HepG2 (cell line): ENCODE data around the gene PSMA2. TPM values are rescaled to one million over a fixed set of nuclear protein-coding genes. Genes with fewer than 3 reads are reported as not detected.

Experiments
- BHLHE40 ChIP-seq: IDR thresholded peaks from 2 replicates; pipeline ENCODE4 v1.6.1; 2011; ENCODE audit warnings: low read length, improper control_type of control experiment
- CHCHD3 ChIP-seq: sonication (generic); formaldehyde crosslinking; IDR thresholded peaks from 2 replicates; pipeline ENCODE4 v1.8.0; 2022; ENCODE audit warnings: mild to moderate bottlenecking, missing genetic modification reagents, moderate library complexity
- GTF3A ChIP-seq: sonication (generic); formaldehyde crosslinking; conservative IDR thresholded peaks from 2 replicates; pipeline ENCODE4 v1.4.0; 2020; ENCODE audit warnings: mild to moderate bottlenecking, missing genetic modification reagents
- IKZF1 ChIP-seq: fragments of 450-650 bp; IDR thresholded peaks from 2 replicates; pipeline ENCODE4 v1.7.1; 2016
- JUN ChIP-seq: sonication (generic); formaldehyde crosslinking; IDR thresholded peaks from 2 replicates; pipeline ENCODE4 v1.4.0; 2020; ENCODE audit warnings: mild to moderate bottlenecking, missing genetic modification reagents
- JUNB ChIP-seq: sonication (generic); formaldehyde crosslinking; IDR thresholded peaks from 2 replicates; pipeline ENCODE4 v1.8.0; 2022; ENCODE audit warnings: missing genetic modification reagents, mild to moderate bottlenecking, borderline replicate concordance
- MYC ChIP-seq: sonication (generic); formaldehyde crosslinking; IDR thresholded peaks from 2 replicates; pipeline ENCODE4 v1.9.0; 2021; ENCODE audit warnings: missing genetic modification reagents, borderline replicate concordance
- PAWR ChIP-seq: sonication (generic); formaldehyde crosslinking; IDR thresholded peaks from 2 replicates; pipeline ENCODE4 v1.4.0; 2020; ENCODE audit warnings: missing genetic modification reagents, mild to moderate bottlenecking, borderline replicate concordance
- POGZ ChIP-seq: sonication (generic); formaldehyde crosslinking; IDR thresholded peaks from 2 replicates; pipeline ENCODE4 v1.4.0; 2020; ENCODE audit warnings: mild to moderate bottlenecking, missing genetic modification reagents
- REXO4 ChIP-seq: sonication (generic); formaldehyde crosslinking; IDR thresholded peaks from 2 replicates; pipeline ENCODE4 v1.8.0; 2022; ENCODE audit warnings: missing genetic modification reagents, mild to moderate bottlenecking, borderline replicate concordance
- STAG1 ChIP-seq: sonication (generic); formaldehyde crosslinking; IDR thresholded peaks from 2 replicates; pipeline ENCODE4 v1.4.0; 2020; ENCODE audit warnings: missing genetic modification reagents
- ZMYM4 ChIP-seq: sonication (generic); formaldehyde crosslinking; IDR thresholded peaks from 2 replicates; pipeline ENCODE4 v1.8.1; 2023; ENCODE audit warnings: mild to moderate bottlenecking, missing genetic modification reagents
- ZNF138 ChIP-seq: sonication (generic); formaldehyde crosslinking; IDR thresholded peaks from 2 replicates; pipeline ENCODE4 v1.5.0; 2020; ENCODE audit warnings: mild to moderate bottlenecking, low read depth, missing genetic modification reagents
- ZNF260 ChIP-seq: sonication (generic); formaldehyde crosslinking; IDR thresholded peaks from 2 replicates; pipeline ENCODE4 v1.4.0; 2020; ENCODE audit warnings: missing genetic modification reagents, low read depth, mild to moderate bottlenecking, borderline replicate concordance
- ZNF317 ChIP-seq: sonication (generic); formaldehyde crosslinking; IDR thresholded peaks from 2 replicates; pipeline ENCODE4 v1.5.0; 2020; ENCODE audit warnings: mild to moderate bottlenecking, missing genetic modification reagents
- ZNF430 ChIP-seq: sonication (generic); formaldehyde crosslinking; IDR thresholded peaks from 2 replicates; pipeline ENCODE4 v1.9.0; 2021; ENCODE audit warnings: mild to moderate bottlenecking, missing genetic modification reagents
- polyA plus RNA-seq, 8 experiments: library from polyadenylated mRNA; depleted of rRNA in 3 of 8; stranded (reverse) in 7 of 8; unstranded in 1 of 8; fragments of >200 nt; fragmentation: Illumina TruSeq in 4 of 8; extraction: Trizol in 4 of 8; gene quantifications; 2 replicates each; pipeline versions ENCODE4 v1.2.1 to v1.2.3, GENCODE V29; 2011 to 2016; ENCODE audit warnings: low read depth in 4 of 8, missing spikeins in 1 of 8, mixed read lengths in 1 of 8; ENCODE audit not compliant: insufficient read depth in 1 of 8
- total RNA-seq, 5 experiments: library from RNA; depleted of rRNA; stranded (reverse); fragments of >200 nt; fragmentation: Illumina TruSeq; extraction: Trizol; gene quantifications; 2 replicates each; pipeline ENCODE4 v1.2.3, GENCODE V29; 2016; ENCODE audit warnings: low read depth in 1 of 5
- TF ChIP-seq, protein P1 (sequence below): sonication (generic); formaldehyde crosslinking; IDR thresholded peaks from 2 replicates; pipeline ENCODE4 v1.8.1; 2022; ENCODE audit warnings: low read depth, mild to moderate bottlenecking, missing genetic modification reagents
- TF ChIP-seq, protein P2 (sequence below): IDR thresholded peaks from 2 replicates; pipeline ENCODE4 v1.6.1; 2016; ENCODE audit warnings: low read depth, missing genetic modification reagents, missing compliant biosample characterization
- TF ChIP-seq, protein P3 (sequence below): sonication (generic); formaldehyde crosslinking; IDR thresholded peaks from 2 replicates; pipeline ENCODE4 v1.8.0; 2022; ENCODE audit warnings: mild to moderate bottlenecking, missing genetic modification reagents; ENCODE audit not compliant: insufficient replicate concordance

Gene PSMA2
- total and polyA plus RNA-seq, 2 of the 13 experiments (the other 11 are each of a cell fraction or from before 2014, with no cell fraction given): 125 to 266 TPM

DNA sequence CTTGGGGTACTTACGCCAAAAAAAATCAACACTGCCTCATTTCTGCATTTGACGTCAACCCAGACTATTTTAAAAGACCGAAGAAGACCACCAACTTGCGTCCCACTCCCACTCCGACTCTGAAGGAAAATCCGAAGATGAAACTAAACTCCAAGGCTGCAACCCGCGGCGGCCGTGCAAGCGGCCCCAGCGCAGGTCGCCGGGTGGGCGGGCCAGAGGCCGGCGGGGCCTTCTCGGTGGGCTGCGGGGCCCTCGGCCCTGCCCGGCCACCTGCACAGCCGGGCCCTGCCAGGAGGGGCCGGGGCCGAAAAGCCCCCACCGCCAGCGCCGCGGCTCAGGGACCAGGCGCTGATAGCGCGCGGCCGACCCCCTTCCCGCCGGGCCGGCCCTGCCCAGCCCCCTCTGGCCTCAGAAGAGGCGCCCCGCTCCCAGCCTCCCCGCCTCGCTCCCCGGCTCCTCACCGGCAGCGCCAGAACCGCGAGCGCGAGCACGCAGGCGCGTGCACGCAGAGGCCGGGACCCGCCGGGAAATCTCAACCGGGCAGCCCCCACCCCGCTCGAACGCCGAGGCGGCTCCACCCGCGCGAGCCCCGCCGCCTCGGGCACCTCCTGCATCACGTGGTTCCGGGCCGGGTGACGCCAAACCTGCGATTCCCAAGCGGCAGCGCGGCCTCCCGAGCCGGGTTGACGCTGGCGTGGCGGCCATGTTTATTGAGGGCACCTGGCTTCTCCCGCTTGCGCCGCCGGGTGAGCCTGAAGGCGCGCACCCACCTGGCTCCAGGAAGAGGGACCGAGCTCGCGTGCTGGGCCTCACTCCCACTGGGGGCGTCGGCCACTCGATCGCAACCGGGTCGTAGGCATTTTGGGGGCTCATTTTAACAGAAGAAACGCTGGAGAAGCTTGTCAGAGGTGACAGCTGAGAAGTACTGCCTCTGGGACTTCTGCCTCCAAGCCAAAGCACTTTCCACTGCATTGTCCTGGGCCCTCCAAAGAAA is 20.2 kb downstream of the PSMA2 start, which contains the start of gene C7orf25 (continued):
- TF ChIP-seq PAWR (CRISPR knock-in tag): no peak
- TF ChIP-seq GTF3A (CRISPR knock-in tag): no peak
- TF ChIP-seq ZNF317: no peak
- TF ChIP-seq ZNF430 (CRISPR knock-in tag): no peak
- TF ChIP-seq, protein P1, sequence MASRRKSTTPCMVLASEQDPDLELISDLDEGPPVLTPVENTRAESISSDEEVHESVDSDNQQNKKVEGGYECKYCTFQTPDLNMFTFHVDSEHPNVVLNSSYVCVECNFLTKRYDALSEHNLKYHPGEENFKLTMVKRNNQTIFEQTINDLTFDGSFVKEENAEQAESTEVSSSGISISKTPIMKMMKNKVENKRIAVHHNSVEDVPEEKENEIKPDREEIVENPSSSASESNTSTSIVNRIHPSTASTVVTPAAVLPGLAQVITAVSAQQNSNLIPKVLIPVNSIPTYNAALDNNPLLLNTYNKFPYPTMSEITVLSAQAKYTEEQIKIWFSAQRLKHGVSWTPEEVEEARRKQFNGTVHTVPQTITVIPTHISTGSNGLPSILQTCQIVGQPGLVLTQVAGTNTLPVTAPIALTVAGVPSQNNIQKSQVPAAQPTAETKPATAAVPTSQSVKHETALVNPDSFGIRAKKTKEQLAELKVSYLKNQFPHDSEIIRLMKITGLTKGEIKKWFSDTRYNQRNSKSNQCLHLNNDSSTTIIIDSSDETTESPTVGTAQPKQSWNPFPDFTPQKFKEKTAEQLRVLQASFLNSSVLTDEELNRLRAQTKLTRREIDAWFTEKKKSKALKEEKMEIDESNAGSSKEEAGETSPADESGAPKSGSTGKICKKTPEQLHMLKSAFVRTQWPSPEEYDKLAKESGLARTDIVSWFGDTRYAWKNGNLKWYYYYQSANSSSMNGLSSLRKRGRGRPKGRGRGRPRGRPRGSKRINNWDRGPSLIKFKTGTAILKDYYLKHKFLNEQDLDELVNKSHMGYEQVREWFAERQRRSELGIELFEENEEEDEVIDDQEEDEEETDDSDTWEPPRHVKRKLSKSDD: peak; percentile 84
- no peak for TF ChIP-seq JUNB (CRISPR knock-in tag)
- TF ChIP-seq JUN: no peak
- TF ChIP-seq CHCHD3: 0 out of 2 replicates have a peak, but pooled peaks have one; percentile 17
- peak; percentile 90 for TF ChIP-seq ZMYM4 (CRISPR knock-in tag)
- no peak for TF ChIP-seq IKZF1
- TF ChIP-seq, protein P2, sequence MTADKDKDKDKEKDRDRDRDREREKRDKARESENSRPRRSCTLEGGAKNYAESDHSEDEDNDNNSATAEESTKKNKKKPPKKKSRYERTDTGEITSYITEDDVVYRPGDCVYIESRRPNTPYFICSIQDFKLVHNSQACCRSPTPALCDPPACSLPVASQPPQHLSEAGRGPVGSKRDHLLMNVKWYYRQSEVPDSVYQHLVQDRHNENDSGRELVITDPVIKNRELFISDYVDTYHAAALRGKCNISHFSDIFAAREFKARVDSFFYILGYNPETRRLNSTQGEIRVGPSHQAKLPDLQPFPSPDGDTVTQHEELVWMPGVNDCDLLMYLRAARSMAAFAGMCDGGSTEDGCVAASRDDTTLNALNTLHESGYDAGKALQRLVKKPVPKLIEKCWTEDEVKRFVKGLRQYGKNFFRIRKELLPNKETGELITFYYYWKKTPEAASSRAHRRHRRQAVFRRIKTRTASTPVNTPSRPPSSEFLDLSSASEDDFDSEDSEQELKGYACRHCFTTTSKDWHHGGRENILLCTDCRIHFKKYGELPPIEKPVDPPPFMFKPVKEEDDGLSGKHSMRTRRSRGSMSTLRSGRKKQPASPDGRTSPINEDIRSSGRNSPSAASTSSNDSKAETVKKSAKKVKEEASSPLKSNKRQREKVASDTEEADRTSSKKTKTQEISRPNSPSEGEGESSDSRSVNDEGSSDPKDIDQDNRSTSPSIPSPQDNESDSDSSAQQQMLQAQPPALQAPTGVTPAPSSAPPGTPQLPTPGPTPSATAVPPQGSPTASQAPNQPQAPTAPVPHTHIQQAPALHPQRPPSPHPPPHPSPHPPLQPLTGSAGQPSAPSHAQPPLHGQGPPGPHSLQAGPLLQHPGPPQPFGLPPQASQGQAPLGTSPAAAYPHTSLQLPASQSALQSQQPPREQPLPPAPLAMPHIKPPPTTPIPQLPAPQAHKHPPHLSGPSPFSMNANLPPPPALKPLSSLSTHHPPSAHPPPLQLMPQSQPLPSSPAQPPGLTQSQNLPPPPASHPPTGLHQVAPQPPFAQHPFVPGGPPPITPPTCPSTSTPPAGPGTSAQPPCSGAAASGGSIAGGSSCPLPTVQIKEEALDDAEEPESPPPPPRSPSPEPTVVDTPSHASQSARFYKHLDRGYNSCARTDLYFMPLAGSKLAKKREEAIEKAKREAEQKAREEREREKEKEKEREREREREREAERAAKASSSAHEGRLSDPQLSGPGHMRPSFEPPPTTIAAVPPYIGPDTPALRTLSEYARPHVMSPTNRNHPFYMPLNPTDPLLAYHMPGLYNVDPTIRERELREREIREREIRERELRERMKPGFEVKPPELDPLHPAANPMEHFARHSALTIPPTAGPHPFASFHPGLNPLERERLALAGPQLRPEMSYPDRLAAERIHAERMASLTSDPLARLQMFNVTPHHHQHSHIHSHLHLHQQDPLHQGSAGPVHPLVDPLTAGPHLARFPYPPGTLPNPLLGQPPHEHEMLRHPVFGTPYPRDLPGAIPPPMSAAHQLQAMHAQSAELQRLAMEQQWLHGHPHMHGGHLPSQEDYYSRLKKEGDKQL: 0 out of 2 replicates have a peak, but pooled peaks have one; percentile 50
- peak; percentile 61; the same call in 1 of the 2 replicates for TF ChIP-seq REXO4 (CRISPR knock-in tag)
- TF ChIP-seq BHLHE40: peak; percentile 8; the same call in 1 of the 2 replicates
- 0 out of 2 replicates have a peak, but pooled peaks have one; percentile 59 for TF ChIP-seq ZNF260 (CRISPR knock-in tag)
- TF ChIP-seq ZNF138 (CRISPR knock-in tag): 0 out of 2 replicates have a peak, but pooled peaks have one; percentile 58
- TF ChIP-seq, protein P3, sequence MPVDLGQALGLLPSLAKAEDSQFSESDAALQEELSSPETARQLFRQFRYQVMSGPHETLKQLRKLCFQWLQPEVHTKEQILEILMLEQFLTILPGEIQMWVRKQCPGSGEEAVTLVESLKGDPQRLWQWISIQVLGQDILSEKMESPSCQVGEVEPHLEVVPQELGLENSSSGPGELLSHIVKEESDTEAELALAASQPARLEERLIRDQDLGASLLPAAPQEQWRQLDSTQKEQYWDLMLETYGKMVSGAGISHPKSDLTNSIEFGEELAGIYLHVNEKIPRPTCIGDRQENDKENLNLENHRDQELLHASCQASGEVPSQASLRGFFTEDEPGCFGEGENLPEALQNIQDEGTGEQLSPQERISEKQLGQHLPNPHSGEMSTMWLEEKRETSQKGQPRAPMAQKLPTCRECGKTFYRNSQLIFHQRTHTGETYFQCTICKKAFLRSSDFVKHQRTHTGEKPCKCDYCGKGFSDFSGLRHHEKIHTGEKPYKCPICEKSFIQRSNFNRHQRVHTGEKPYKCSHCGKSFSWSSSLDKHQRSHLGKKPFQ (CRISPR knock-in tag): no peak
- TF ChIP-seq MYC (CRISPR knock-in tag): peak; percentile 69; the same call in 1 of the 2 replicates
- TF ChIP-seq STAG1 (CRISPR knock-in tag): no peak; the same call in 1 of the 2 replicates
- TF ChIP-seq POGZ (CRISPR knock-in tag): peak; percentile 98
